Epithelial cell of esophagus (primary cell): ENCODE measurements around the gene HTR3D.
"Not testable (repeated sequence)": the region's sequence is repeated elsewhere in the genome, so short reads cannot be mapped to it uniquely, and the experiment has no call there.

Source experiments
- DNase-seq: peaks from one replicate; pipeline ENCODE4 v3.0.0; 2010; ENCODE audit warnings: low read depth
- H3K4me3 ChIP-seq: 2 replicates; pipeline ENCODE4 v1.5.1; 2011; ENCODE audit warnings: mild to moderate bottlenecking, low read length, control low read depth
- CTCF ChIP-seq: IDR thresholded peaks from 2 replicates; pipeline ENCODE4 v1.5.1; 2011; ENCODE audit warnings: low read depth, mild to moderate bottlenecking, low read length, control low read depth, inconsistent platforms; ENCODE audit not compliant: insufficient read depth; ENCODE audit errors: missing control alignments

Gene HTR3D

GRCh38 chr3:184059424-184059823, 27.9 kb downstream of the HTR3D start:
- DNase-seq: no peak
- H3K4me3 ChIP-seq: no peak overlapping the region
- TF ChIP-seq CTCF: no peak

GRCh38 chr3:184062637-184063036, 31.1 kb downstream of the HTR3D start:
- H3K4me3 ChIP-seq: no peak overlapping the region
- no peak for TF ChIP-seq CTCF
- DNase-seq: no peak

GRCh38 chr3:184066211-184066610, 34.7 kb downstream of the HTR3D start:
- peak; percentile 36 for DNase-seq
- no peak overlapping the region for H3K4me3 ChIP-seq
- TF ChIP-seq CTCF: no peak

- TF ChIP-seq CTCF: no peak
- no peak for DNase-seq
Observed at GRCh38 chr3:184067573-184068055, 36.1 kb downstream of the HTR3D start.

GRCh38 chr3:184068344-184068743, 36.8 kb downstream of the HTR3D start:
- H3K4me3 ChIP-seq: no peak overlapping the region
- DNase-seq: no peak
- no peak for TF ChIP-seq CTCF

More at GRCh38 chr3:184067573-184068055, 36.1 kb downstream of the HTR3D start:
- H3K4me3 ChIP-seq: no peak overlapping the region

GRCh38 chr3:184071142-184071541, 39.6 kb downstream of the HTR3D start:
- H3K4me3 ChIP-seq, DNase-seq: not testable (repeated sequence)

GRCh38 chr3:184073621-184074020, 42.1 kb downstream of the HTR3D start:
- no peak for DNase-seq
- TF ChIP-seq CTCF: no peak
- H3K4me3 ChIP-seq: no peak overlapping the region
